Activated naive CD8-positive, alpha-beta T cell treated with anti-CD3 and anti-CD28 coated beads, Interleukin-2, amount 50 U/mL, for 16 hours (primary cell): ENCODE data around the gene DIP2C.
"Not testable (repeated sequence)": the region's sequence is repeated elsewhere in the genome, so short reads cannot be mapped to it uniquely, and the experiment has no call there.

Experiments used
- DNase-seq: peaks from one replicate; pipeline ENCODE4 v3.0.0-alpha.2; 2020; ENCODE audit warnings: low read depth, low spot score

The DIP2C gene

GRCh38 chr10:613271-614138, 76.0 kb downstream of the DIP2C start:
- no peak for DNase-seq

- no peak for DNase-seq
Measured at GRCh38 chr10:612696-613095, 76.8 kb downstream of the DIP2C start.

- not testable (repeated sequence) for DNase-seq
Measured at GRCh38 chr10:610642-611305, 78.7 kb downstream of the DIP2C start.

- no peak for DNase-seq
Measured at GRCh38 chr10:609868-610545, 79.5 kb downstream of the DIP2C start.

GRCh38 chr10:609262-609658, 80.2 kb downstream of the DIP2C start:
- DNase-seq, result no peak

- DNase-seq, result no peak
Measured at GRCh38 chr10:608331-609261, 80.9 kb downstream of the DIP2C start.

- DNase-seq, result no peak
Measured at GRCh38 chr10:607545-608185, 81.8 kb downstream of the DIP2C start.

- DNase-seq, result no peak
Measured at GRCh38 chr10:606762-607544, 82.5 kb downstream of the DIP2C start.

GRCh38 chr10:605632-606325, 83.7 kb downstream of the DIP2C start:
- no peak for DNase-seq

- DNase-seq, result no peak
Measured at GRCh38 chr10:604716-605631, 84.5 kb downstream of the DIP2C start.

- DNase-seq, result no peak
Measured at GRCh38 chr10:603745-604144, 85.7 kb downstream of the DIP2C start.

- no peak for DNase-seq
Measured at GRCh38 chr10:602391-603005, 87.0 kb downstream of the DIP2C start.

GRCh38 chr10:601660-601963, 87.9 kb downstream of the DIP2C start:
- no peak for DNase-seq

- no peak for DNase-seq
Measured at GRCh38 chr10:600876-601659, 88.4 kb downstream of the DIP2C start.

GRCh38 chr10:600234-600633, 89.2 kb downstream of the DIP2C start:
- DNase-seq, result no peak

- DNase-seq, result no peak
Measured at GRCh38 chr10:599767-600166, 89.7 kb downstream of the DIP2C start.

- DNase-seq, result no peak
Measured at GRCh38 chr10:598415-599170, 90.9 kb downstream of the DIP2C start.
